ENCODE data around the gene MYO5C.
"Not testable (repeated sequence)": the region's sequence is repeated elsewhere in the genome, so short reads cannot be mapped to it uniquely, and the experiment has no call there.

Gene MYO5C

GRCh38 chr15:52170199-52170598, 125.4 kb downstream of the MYO5C start:
- peak overlapping the region in 1 of 2 donors; percentile 25 for H3K27ac Mint-ChIP-seq

GRCh38 chr15:52165494-52166131, 130.0 kb downstream of the MYO5C start:
- H3K36me3 Mint-ChIP-seq (ENCODE audit: insufficient read depth), result peaks cover 23% of the 10 kb centered on the region
- H3K9me3 Mint-ChIP-seq; DNase-seq; H3K27me3 Mint-ChIP-seq; H3K4me3 Mint-ChIP-seq; ATAC-seq (replicated peaks): not testable (repeated sequence)
- H3K27ac Mint-ChIP-seq, result peak overlapping the region in 1 of 2 donors; percentile 20
- peaks cover 15 to 44% of the 10 kb centered on the region in 2 donors for H3K4me1 Mint-ChIP-seq (ENCODE audit: low read depth in 2 of 2)

More at GRCh38 chr15:52170199-52170598, 125.4 kb downstream of the MYO5C start:
- H3K4me3 Mint-ChIP-seq; DNase-seq; H3K27me3 Mint-ChIP-seq; ATAC-seq (replicated peaks); H3K36me3 Mint-ChIP-seq (ENCODE audit: insufficient read depth); H3K9me3 Mint-ChIP-seq: not testable (repeated sequence)
- H3K4me1 Mint-ChIP-seq (ENCODE audit: low read depth in 2 of 2), result peaks cover 28 to 54% of the 10 kb centered on the region in 2 donors

GRCh38 chr15:52164631-52165265, 130.9 kb downstream of the MYO5C start:
- no peak for DNase-seq
- peak; percentile 53 for ATAC-seq (replicated peaks)

GRCh38 chr15:52163321-52164190, 132.0 kb downstream of the MYO5C start:
- Mint-ChIP-seq H3K9me3 (no peaks in the 10 kb centered on the region), H3K36me3 (ENCODE audit: insufficient read depth) (peaks cover 28% of the 10 kb centered on the region), H3K4me1 (ENCODE audit: low read depth in 2 of 2) (peaks cover 13 to 33% of the 10 kb centered on the region in 2 donors), H3K27ac (peak overlapping the region in 1 of 2 donors; percentile 19), H3K4me3 (no peak overlapping the region), H3K27me3 (no peaks in the 10 kb centered on the region)
- DNase-seq (peak in 2 of 3 experiments; percentile 13 to 17), ATAC-seq (replicated peaks) (no peak)

More at GRCh38 chr15:52164631-52165265, 130.9 kb downstream of the MYO5C start:
- Mint-ChIP-seq H3K4me3 (no peak overlapping the region), H3K36me3 (ENCODE audit: insufficient read depth) (peaks cover 24% of the 10 kb centered on the region), H3K9me3 (no peaks in the 10 kb centered on the region), H3K27me3 (no peaks in the 10 kb centered on the region), H3K27ac (peak overlapping the region in 1 of 2 donors; percentile 41), H3K4me1 (ENCODE audit: low read depth in 2 of 2) (peaks cover 14 to 39% of the 10 kb centered on the region in 2 donors)

GRCh38 chr15:52162876-52163275, 132.7 kb downstream of the MYO5C start:
- Mint-ChIP-seq H3K4me3 (no peak overlapping the region), H3K36me3 (ENCODE audit: insufficient read depth) (peaks cover 34% of the 10 kb centered on the region), H3K27me3 (no peaks in the 10 kb centered on the region), H3K9me3 (no peaks in the 10 kb centered on the region), H3K27ac (peak overlapping the region in 1 of 2 donors; percentile 19), H3K4me1 (ENCODE audit: low read depth in 2 of 2) (peaks cover 12 to 27% of the 10 kb centered on the region in 2 donors)
- ATAC-seq (replicated peaks), result no peak
- DNase-seq, result no peak

GRCh38 chr15:52162260-52162659, 133.3 kb downstream of the MYO5C start:
- H3K27ac Mint-ChIP-seq, result no peak overlapping the region
- no peaks in the 10 kb centered on the region for H3K9me3 Mint-ChIP-seq
- no peak overlapping the region for H3K4me3 Mint-ChIP-seq
- peaks cover 34% of the 10 kb centered on the region for H3K36me3 Mint-ChIP-seq (ENCODE audit: insufficient read depth)
- H3K27me3 Mint-ChIP-seq, result no peaks in the 10 kb centered on the region
- DNase-seq, result no peak
- H3K4me1 Mint-ChIP-seq (ENCODE audit: low read depth in 2 of 2), result peaks cover 12 to 24% of the 10 kb centered on the region in 2 donors
- no peak for ATAC-seq (replicated peaks)

- no peak for DNase-seq
- H3K4me3 Mint-ChIP-seq, result no peak overlapping the region
- H3K9me3 Mint-ChIP-seq, result no peaks in the 10 kb centered on the region
- peaks cover 34% of the 10 kb centered on the region for H3K36me3 Mint-ChIP-seq (ENCODE audit: insufficient read depth)
- no peak for ATAC-seq (replicated peaks)
- H3K27ac Mint-ChIP-seq, result no peak overlapping the region
- peaks cover 11 to 17% of the 10 kb centered on the region in 2 donors for H3K4me1 Mint-ChIP-seq (ENCODE audit: low read depth in 2 of 2)
- H3K27me3 Mint-ChIP-seq, result no peaks in the 10 kb centered on the region
Measured at GRCh38 chr15:52161406-52161966, 134.1 kb downstream of the MYO5C start.

GRCh38 chr15:52159645-52160044, 136.0 kb downstream of the MYO5C start:
- ATAC-seq (replicated peaks) (no peak), DNase-seq (no peak)
- Mint-ChIP-seq H3K4me3 (no peak overlapping the region), H3K27ac (no peak overlapping the region), H3K4me1 (ENCODE audit: low read depth in 2 of 2) (peaks cover 7 to 8% of the 10 kb centered on the region in 2 donors), H3K36me3 (ENCODE audit: insufficient read depth) (peaks cover 43% of the 10 kb centered on the region), H3K27me3 (no peaks in the 10 kb centered on the region), H3K9me3 (no peaks in the 10 kb centered on the region)

- Mint-ChIP-seq H3K4me1 (ENCODE audit: low read depth in 2 of 2) (peaks cover 5 to 9% of the 10 kb centered on the region in 2 donors), H3K36me3 (ENCODE audit: insufficient read depth) (peaks cover 43% of the 10 kb centered on the region), H3K9me3 (no peaks in the 10 kb centered on the region), H3K4me3 (no peak overlapping the region), H3K27me3 (no peaks in the 10 kb centered on the region), H3K27ac (no peak overlapping the region)
- DNase-seq (no peak), ATAC-seq (replicated peaks) (no peak)
Measured at GRCh38 chr15:52158084-52158765, 137.4 kb downstream of the MYO5C start.

- peaks cover 46% of the 10 kb centered on the region for H3K36me3 Mint-ChIP-seq (ENCODE audit: insufficient read depth)
- no peaks in the 10 kb centered on the region for H3K27me3 Mint-ChIP-seq
- H3K4me1 Mint-ChIP-seq (ENCODE audit: low read depth in 2 of 2), result peaks cover 5 to 9% of the 10 kb centered on the region in 2 donors
- peak overlapping the region in 1 of 2 donors; percentile 32 for H3K27ac Mint-ChIP-seq
- ATAC-seq (replicated peaks) (no peak), DNase-seq (no peak)
- H3K9me3 Mint-ChIP-seq, result no peaks in the 10 kb centered on the region
- H3K4me3 Mint-ChIP-seq, result no peak overlapping the region
Measured at GRCh38 chr15:52155878-52156277, 139.7 kb downstream of the MYO5C start.

- Mint-ChIP-seq H3K4me1 (ENCODE audit: low read depth in 2 of 2) (peaks cover 5 to 9% of the 10 kb centered on the region in 2 donors), H3K9me3 (no peaks in the 10 kb centered on the region), H3K36me3 (ENCODE audit: insufficient read depth) (peaks cover 46% of the 10 kb centered on the region), H3K27me3 (no peaks in the 10 kb centered on the region), H3K27ac (peak overlapping the region in 1 of 2 donors; percentile 25), H3K4me3 (no peak overlapping the region)
- ATAC-seq (replicated peaks) (no peak), DNase-seq (no peak)
Measured at GRCh38 chr15:52154896-52155865, 140.4 kb downstream of the MYO5C start.

All from effector memory CD8-positive, alpha-beta T cell (primary cell).